ENCODE measurements around the gene EGR4.
A peak's percentile ranks its signal among the peaks of the same experiment; 100 is the strongest.

Gene EGR4

DNA sequence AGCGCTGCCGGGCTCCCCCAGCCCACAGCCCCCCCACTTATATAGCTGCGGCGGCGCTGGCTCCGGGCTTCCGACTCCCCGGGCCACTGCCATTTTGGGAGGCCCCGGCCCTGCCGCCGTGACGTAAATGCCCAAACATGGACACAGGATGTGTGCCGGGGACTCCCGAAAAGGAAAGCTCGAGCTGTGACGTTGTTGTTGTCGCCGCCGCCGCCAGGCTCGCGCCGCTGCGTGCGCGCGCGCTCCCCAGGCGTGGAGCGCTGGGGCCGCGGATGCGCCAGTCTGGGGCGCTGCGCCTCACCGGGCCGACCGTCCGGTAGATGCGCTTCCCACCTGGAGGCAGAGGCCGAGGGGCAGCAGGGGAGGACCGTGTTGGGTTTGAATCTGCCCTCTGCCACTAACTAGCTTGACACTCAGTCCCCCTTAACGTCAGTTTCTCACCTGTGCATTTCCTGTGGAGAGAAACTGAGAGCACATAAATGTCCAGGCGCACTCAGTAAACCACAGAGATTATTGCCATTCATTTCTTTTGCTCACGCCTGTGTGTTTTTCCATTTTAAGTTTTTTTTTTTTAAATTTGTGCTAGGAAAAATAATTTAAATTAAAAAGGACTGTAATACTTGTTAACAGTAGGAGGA is at the start of gene EGR4:
EGR4 (minus strand) TSS at position 15 of the 638 bp plus-strand sequence. CDS start 231 bp downstream, outside the sequence.
- peak; percentile 35 for DNase-seq

DNA sequence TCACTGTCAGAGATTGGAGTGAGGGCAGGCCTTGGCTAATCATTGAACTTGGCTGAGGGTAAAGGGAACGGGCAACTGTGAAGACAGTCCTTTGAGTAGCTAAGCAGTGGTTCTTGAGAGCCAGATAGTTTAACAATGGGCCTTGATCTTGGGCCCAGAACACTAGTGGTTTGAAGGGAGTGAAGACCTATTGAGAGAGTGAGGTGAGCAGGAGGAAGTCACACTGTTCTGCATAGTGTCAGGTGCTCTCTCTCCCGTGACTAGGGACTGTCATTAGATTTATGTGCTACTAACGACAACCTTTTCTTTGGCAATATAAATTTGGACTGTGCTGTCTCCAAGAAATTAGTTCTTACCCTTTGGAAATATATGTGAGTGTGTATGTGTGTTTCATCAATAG is 47.7 kb upstream of the EGR4 start:
- no peak for DNase-seq

DNA sequence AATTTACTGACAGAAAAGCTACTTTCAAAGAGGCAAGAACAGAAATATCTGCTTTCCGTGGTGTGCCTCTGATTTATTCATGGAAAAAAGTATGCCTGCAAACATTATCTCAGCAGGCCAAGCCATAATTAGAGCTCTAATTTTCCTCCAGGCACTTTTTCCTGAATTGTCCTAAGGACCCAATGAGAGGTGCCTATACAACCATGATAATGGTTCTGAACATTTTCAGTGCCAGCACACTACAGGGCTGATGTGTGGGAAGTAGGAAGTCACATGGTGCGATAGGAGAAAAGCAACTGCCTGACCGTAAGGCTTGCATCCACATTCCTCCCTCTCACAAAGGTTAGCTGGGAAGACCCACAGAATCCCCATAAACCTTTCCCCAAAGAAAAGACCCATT is 45.9 kb upstream of the EGR4 start:
- no peak for DNase-seq

DNA sequence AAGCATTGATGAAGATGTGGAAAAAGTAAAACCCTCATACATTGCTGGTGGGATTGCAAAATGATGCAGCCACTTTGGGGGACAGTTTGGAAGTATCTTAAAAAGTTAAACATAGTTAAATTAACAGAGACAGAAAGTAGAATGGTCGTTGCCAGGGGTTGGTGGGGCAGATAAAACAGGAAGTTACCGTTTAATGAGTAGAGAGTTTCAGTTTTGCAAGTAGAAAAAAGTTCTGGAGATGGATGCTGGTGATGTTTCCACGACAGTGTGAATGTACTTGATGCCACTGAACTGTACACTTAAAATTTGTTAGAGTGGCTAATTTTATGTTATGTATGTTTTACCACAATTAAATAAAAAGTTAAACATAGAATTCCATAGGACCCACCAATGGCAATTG is 44.5 kb upstream of the EGR4 start:
- no peak for DNase-seq

DNA sequence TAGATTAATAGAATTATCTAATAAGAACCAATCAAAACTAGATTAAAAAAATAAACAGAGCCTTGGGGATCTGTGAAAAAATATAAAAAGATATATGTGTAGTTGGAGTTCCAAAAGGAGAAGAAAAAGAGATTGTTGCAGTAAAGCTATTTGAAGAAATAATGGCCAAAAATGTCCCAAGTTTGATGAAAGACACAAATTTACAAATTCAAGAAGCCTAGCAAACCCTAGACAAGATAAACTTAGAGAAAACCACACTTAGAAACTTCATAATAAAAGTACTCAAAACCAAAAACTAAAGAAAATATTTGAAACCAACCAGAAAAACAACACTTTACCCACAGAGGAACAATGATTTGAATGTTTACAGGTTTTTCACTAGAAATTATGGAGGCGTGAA is 41.3 kb upstream of the EGR4 start:
- DNase-seq: no peak

DNA sequence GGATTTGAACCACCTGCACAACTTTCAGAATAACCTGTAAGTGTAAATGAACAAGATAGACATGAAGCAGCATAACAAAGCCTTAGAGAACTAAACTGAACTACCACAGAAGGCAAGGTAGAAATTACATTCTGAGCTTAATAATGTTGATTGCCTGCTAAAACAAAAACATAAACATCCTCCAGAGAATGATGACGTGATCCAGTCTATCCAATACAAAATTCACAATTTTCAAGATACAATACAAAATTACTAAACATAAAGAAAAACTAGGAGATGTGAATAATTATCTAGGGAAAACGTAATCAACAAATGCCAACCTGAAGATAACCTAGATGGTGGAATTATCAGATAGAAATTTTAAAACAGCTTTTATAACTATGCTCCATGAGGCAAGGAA is 40.7 kb upstream of the EGR4 start:
- no peak for DNase-seq

DNA sequence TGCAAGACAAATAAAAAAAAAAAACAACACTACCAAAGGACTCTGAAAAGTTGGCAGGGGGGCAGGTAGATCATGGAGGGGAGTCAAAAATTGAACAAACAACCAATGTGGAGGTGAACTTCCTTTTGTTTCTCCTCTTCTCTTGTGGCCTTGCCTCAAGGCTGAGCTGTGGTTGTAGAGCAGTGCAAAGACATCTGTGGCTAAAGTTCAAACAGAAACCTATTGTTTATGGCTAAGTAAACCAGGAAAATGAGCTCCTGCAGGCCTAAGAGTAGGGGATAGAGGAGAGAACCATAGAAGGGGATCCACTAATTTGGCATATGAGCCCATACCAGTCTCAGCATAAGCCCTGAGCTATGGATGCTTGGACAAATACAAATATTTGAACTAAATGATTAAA is 40.2 kb upstream of the EGR4 start:
- DNase-seq: no peak

DNA sequence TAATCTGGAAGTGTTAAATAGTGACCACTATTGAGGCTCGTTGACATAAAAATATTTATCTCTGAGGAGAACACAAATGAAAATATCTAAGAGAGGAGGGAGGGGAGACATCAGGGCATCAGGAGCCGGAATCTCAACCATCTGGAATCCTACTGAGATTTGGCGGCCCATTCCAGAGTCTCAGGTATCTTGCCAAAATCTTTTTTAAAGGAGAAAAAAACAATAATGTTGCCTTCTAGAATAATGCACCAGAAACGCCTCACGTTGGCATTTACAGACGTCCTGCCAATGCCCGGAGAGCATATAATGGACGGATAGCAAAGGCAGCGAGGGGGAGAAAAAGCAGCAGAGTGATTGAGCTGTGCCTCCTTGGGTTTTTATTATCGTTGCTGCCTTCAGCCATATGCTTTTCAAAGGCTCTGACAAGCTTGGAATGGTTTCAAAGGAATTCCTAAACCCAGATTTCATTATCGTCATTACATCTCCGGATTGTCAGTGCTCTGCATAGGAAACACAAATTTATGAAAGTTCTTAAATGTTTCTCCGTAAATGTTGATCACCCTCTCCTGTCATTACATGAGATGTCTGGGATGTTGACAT is 30.9 kb upstream of the EGR4 start:
- DNase-seq: peak; percentile 1

DNA sequence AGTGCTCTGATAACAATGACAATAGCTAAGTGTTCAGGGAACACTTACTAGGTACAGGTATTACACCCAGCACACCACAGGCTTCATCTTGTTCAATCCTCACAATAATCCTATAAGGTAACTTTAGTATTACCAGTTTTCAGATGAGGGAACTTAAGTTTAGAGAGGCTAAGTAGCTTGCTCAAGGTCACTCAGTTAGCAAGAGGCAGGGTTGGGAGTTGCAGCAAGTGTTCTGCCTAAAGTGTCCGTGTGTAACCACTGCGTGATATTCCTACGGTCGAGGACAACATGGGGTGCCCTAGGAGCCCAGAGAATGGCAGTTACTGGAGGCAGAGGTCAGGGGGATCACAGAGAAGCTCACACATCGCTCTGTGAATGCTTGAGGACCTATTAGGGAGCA is 30.2 kb upstream of the EGR4 start:
- DNase-seq: no peak

DNA sequence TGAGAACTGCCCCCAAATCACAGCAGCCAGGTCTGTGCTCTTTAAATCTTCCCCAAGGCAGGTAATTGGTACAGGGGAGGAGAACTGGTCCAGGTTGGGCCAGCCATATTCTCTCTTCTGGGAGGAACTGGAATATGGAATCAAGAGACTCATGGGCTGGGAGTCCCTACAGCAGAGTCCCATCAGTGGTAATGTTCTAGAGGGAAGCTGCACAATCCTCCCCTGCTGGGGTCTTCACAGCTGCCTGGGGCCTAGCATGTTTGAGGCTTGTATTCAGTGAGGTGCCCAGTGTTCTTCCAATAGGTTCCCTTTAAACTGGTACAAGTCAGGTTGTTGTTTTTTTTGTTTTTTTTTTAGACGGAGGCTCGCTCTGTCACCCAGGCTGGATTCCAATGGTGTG is 21.1 kb upstream of the EGR4 start:
- DNase-seq: no peak

DNA sequence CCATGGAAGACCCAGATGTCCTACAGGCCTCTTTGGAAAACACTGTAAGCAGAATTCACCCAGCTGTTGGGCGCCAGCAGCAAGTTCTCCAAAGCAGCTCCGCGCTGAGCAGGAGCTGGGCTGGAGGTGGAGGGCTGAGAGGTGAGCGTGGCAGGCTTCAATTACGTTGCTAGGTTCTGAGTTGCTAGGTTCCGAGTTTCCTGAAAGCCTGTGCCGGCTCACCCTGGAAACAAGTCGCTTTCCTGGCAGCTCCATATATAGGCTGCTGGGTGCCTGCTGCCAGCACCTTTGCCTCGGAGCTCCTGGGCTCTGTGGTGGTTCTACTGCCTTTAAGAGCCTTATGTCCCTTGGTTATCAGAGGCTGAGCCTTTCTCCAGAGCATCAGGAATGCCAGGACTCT is 14.4 kb upstream of the EGR4 start:
- DNase-seq: no peak

DNA sequence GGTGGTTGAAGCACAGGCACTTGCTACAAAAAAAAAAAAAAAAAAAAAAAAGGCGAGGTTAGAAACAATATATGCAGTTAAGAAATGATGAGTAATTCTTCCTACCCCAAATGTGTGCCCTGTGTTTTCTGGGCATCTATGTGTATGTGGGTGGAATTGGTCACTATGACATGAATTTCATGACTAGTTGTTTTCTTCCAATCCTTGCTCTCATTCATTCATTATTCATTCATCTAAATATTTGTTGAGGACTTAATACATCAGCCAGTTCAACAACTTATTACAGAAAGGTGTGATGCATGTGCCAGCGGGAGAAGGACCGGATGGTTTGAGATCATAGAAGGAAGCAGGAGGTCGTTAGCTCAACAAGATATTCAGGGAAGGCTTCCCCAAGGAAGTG is 8.3 kb upstream of the EGR4 start:
- DNase-seq: no peak

DNA sequence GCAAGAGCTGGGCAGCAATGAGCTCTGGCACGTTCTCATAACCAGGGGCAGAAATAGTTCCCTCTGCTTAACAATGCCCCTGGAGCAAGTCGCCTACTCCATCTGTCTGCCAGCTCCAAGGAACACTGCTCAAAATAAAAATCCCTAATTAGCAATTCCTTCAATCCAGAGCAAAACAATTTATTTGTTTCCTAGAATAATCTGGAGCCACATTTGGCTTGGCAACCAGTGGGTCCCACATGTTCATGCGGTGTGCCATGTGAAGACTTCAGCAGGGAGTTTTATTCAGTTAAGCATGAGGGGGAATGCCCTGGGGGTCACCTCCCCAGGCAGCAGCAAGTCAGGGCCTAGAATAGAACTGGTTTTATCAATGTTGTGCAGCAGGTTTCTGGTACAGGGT is 7.6 kb upstream of the EGR4 start:
- DNase-seq: no peak

DNA sequence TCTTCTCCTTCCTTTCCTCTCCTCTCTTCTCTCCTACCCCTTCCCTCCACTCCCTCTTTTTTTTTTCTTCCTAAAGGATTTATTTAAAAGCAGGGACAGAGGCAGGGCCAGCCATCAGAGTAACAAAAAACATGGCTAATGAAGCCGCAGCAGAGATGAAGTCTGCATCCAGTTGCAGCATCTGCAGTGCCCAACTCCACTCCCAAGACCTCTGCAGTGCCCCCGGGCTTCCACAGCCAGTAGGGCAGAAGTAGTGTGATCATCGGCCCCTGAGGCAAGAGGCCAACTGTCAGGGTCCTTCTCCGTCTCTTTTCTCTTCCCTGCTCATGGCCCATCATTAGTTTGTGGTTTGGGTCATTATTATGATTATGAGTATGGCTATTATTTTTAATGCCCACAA is 4.2 kb upstream of the EGR4 start:
- DNase-seq: no peak

DNA sequence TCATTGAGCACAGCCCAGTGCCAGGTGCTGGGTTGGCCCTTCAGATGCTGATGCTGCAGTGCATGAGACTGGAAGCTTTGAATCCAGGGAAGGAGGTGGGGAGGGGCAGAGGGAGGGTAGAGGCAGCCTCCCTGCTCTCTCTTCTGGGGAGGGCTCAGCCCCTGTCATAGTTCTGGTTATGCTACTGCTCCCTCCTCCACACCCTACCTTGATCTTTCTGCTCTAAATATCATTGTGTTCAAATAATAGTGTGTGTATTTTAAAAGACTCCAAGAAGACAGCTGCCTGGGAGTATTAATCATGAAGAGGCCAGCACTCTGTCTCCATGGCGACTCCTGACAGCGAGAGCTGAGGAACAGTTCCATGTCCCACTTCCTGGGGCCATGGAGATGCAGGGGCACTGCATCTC is 3.8 kb upstream of the EGR4 start:
- DNase-seq: no peak

DNA sequence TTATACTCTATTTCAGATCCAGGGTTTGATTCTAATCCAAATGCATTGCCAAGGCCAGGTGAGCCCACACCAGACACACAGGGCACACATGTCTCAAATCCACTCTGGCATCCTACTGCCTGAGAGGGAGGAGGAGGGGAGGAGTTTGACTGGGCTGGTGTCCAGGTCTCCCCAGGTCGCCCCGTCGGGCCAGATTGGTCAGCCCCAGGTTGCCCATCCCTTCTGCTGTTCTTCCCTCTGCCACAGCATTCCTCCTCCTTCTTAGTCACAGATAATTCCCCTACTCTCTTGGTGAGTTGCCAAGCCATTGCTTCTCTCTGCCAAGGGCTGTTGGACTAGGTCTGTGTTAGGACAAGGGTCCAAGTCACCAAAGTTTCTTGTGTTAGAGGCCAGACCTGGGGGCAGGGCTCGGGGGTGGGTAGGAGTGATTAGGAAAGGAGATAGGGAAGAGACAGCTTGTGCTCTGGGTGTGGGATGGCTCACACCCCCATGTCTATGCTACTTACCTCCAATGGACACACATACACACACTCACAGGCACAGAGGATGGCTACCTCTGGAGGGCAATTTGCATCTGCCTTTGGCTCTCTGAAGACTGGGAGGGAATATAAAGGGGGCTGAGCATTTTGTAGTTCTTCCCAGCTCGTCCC is 2.5 kb upstream of the EGR4 start:
- peak; percentile 4 for DNase-seq

DNA sequence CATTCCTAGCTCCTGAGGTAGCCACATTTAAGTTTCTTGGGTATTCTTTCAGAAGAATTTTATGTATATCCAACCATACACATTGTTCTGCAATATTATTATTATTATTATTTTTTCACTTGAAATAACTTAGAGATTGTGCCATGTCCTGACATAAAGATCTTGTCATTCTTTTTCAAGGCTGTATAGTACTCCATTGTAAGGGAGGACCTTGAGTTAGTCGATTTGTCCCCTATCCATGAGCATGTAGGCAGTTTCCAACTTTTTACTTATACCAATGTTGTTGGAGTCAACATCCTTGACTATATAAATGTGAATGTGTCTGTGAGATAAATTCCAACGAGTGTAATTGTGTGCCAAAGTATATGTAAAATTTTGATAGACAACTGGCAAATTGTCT is 891 bp upstream of the EGR4 start:
- no peak for DNase-seq

DNA sequence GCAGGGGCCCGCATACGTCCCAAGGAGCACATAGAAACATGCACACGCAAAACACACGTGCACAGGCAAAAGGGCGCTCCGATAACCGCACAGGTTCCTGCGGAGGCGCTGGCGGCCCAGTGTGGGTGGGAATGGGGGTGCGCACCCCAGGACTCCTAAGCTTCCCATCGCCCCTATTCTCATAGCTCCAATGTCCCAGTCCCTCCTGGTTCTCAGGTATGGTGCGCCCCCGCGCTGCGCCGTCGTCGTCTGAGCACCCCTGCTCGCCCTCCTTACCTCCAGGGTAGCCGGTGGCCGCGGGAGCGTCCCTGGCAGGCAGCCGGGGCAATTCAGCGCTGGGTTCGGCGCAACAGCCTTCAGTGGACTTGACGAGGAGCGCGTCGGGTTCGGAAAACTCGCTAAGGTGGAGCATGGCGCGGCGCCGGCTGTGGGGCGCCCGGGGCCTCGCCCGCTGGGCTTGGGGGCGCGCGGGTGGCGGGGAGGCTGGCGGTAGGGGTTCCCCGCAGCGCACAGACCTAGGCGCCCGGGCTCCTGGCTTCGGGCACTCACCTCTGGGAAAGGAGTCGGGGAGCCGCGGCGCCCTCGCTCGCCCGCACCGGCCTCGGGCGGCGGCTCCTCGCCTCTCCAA is 328 bp downstream of the EGR4 start:
- DNase-seq: no peak

DNA sequence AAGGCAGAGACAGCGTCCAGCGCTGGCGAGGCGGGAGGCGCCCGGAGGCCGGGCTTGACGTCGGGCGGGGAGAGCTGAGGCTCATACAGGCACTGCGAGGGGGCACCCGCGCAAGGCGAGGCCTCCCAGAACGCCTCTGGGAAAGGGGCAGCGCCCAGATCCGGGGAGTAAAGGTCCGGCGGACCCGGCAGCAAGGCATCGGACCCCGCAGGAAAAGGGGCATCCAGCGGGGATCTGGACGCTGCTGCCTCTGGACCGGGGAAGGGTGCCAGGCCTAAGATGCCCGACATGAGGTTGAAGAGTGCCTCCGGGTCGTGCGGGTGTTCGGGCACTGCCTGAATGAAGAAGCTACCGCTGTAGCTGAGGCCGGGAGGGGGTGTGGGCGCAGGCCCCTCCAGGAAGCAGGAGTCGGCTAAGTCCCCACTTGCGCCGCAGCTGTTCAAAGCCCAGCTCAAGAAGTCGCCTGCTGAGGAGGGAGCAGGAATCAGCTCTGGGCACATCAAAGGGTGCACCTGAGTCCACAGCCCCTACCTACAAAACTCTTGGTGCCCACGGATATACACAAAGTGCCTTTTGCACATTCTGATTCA is 937 bp downstream of the EGR4 start:
- DNase-seq: no peak

DNA sequence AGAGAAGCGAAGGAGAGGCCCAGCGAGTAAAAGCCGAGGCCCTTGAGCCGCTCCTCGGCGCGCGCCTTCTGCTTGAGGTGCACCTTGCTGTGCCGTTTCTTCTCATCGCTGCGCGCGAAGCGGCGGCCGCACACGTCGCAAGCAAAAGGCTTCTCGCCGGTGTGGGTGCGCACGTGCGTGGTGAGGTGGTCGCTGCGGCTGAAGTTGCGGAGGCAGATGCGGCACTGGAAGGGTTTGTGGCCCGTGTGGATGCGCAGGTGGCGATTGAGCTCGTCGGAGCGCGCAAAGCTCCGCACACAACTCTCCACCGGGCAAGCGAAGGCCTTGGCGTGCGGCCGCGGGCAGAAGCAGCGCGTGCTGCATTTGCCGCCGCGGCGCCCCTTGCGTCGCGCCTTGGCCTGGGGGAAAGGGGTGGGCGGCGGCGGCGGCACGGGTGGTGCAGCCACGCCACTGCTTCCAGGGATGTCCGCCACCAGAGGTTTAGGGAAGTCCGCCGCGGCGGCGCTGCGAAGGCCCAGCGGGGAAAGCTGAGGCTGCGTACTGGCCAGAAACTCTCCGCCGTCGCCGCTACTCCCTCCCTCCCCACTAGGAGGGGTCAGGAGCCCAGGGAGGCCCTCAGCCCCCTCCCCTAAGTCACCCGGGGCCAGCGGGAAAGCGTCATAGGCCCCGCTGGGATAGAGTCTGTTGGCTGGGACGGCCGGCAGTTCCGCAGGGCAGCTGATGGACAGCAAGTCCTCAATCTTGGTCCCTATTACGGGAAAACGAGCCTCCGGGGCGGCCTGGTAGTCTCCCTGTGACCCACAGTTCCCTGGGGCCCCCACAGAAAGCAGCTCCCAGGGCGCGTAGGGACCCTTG is 1.7 kb downstream of the EGR4 start:
- no peak for DNase-seq

DNA sequence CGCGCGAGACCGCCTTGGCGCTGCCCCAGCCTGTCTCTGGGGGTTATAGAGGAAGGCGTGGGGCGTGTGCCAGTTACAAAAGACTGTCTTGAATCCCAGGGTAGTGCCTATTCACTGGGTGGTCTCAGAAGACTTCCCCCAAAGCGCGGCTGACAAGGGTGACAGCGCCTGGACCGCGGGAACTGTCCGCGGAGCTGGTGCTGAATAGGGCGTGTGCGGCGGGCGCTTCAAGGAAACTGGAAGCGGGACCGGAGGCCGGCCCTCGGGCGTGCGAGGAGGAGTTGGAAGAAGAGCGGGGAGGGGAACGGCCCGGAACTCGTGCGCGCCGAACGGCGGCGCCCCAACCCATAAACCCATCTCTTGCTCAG is 2.3 kb downstream of the EGR4 start:
- peak; percentile 41 for DNase-seq

DNA sequence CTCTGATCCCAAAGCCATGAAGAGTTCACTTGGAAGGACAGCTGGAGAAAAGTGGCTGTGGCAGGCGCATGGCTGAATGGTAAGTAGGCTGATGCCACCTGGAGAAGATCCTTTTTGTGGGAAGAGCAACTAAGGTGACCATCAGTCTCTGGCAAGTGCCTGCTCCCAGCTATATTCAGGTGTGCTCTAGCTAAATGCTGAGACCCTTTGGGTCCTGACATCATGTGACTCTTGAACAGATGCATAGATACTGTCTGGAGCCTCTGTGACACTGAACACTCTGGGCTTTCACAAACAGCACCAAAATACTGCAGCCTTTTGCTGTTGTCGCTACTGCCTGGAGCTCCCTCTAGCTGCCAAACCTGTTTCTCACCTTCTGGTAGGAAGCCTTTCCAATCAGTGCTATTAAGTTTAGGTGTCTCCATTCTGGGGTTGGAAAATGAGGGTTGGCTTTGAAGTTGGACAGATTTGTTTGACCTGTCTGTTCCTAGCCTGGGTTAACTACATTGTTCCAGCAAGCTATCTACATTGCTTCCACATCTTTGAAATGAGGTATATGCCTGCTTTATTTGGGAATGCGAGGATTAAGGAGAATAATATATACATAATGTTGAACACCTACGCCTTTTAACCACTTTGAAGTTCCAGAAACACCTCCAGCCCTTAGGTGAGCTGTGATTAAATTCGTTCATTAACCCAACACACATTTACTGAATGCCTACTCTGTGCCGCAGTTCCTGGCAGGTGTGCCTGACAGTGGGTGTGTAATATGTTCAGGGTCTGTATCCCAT is 3.1 kb downstream of the EGR4 start:
- peak; percentile 6 for DNase-seq
